GM19328 (cell line): ENCODE results near the gene TMEM18.
A peak's percentile ranks its signal among the peaks of the same experiment; 100 is the strongest.
"Not testable (repeated sequence)": the region's sequence is repeated elsewhere in the genome, so short reads cannot be mapped to it uniquely, and the experiment has no call there.

Source experiments
- ATAC-seq: cut with Tn5 transposase; IDR thresholded peaks from one replicate; pipeline ENCODE4 v1.9.1; 2021; ENCODE audit warnings: mild to moderate bottlenecking, moderate library complexity; ENCODE audit not compliant: unreplicated experiment

The TMEM18 gene

GRCh38 chr2:677056-677958, at the start of gene TMEM18:
Gene TMEM18 (minus strand): TSS chr2:677406. CDS start chr2:677345, 61 bp downstream.
- ATAC-seq: peak; percentile 56

GRCh38 chr2:726169-726568, 49.0 kb upstream of the TMEM18 start:
- peak; percentile 59 for ATAC-seq

- ATAC-seq: no peak
These were observed 48.3 kb upstream of the TMEM18 start for GRCh38 chr2:725468-725867.

- ATAC-seq: no peak
These were observed 46.6 kb upstream of the TMEM18 start for GRCh38 chr2:723761-724160.

GRCh38 chr2:720842-721241, 43.6 kb upstream of the TMEM18 start:
- ATAC-seq: no peak

GRCh38 chr2:719734-720133, 42.5 kb upstream of the TMEM18 start:
- no peak for ATAC-seq

GRCh38 chr2:719191-719590, 42.0 kb upstream of the TMEM18 start:
- ATAC-seq: no peak

- no peak for ATAC-seq
These were observed 40.5 kb upstream of the TMEM18 start for GRCh38 chr2:717661-718060.

- ATAC-seq: no peak
These were observed 38.8 kb upstream of the TMEM18 start for GRCh38 chr2:715854-716560.

- no peak for ATAC-seq
These were observed 37.8 kb upstream of the TMEM18 start for GRCh38 chr2:715038-715437.

- peak; percentile 83 for ATAC-seq
These were observed 37.0 kb upstream of the TMEM18 start for GRCh38 chr2:714005-714741.

GRCh38 chr2:710867-711665, 33.9 kb upstream of the TMEM18 start:
- no peak for ATAC-seq

GRCh38 chr2:709138-709765, 32.0 kb upstream of the TMEM18 start:
- no peak for ATAC-seq

- ATAC-seq: no peak
These were observed 31.5 kb upstream of the TMEM18 start for GRCh38 chr2:708667-709066.

- ATAC-seq: peak; percentile 75
These were observed 28.8 kb upstream of the TMEM18 start for GRCh38 chr2:705971-706511.

- not testable (repeated sequence) for ATAC-seq
These were observed 25.6 kb upstream of the TMEM18 start for GRCh38 chr2:702765-703164.

- no peak for ATAC-seq
These were observed 19.9 kb upstream of the TMEM18 start for GRCh38 chr2:696999-697627.

GRCh38 chr2:696463-696862, 19.3 kb upstream of the TMEM18 start:
- ATAC-seq: peak; percentile 90

- no peak for ATAC-seq
These were observed 17.8 kb upstream of the TMEM18 start for GRCh38 chr2:694906-695510.
